GM19099 (cell line): ENCODE data around the gene RICTOR.

Experiments
- POLR2A ChIP-seq: IDR thresholded peaks from 3 replicates; pipeline ENCODE4 v1.6.1; 2011; ENCODE audit warnings: low read depth; ENCODE audit not compliant: insufficient read length; ENCODE audit errors: extremely low read depth

Gene RICTOR

DNA sequence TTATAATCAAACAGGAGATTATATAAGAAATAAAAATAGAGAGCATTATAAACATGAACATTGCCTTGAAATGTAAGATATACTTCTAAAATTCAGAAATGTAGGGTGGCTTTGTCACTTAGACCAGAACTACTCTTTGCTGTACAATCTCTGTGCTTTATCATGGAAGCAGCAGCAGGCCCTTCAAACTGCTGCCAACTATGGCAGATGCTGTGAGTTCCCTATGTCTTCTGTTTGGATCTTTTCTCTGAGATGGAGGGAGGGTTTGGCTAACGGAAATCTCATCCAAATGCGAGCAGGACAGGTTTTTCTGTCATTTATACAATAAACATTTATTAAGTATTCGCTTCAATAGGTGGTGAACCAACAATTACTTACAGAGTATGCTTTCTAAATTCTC, 34.8 kb upstream of the RICTOR start:
- no peak for TF ChIP-seq POLR2A

DNA sequence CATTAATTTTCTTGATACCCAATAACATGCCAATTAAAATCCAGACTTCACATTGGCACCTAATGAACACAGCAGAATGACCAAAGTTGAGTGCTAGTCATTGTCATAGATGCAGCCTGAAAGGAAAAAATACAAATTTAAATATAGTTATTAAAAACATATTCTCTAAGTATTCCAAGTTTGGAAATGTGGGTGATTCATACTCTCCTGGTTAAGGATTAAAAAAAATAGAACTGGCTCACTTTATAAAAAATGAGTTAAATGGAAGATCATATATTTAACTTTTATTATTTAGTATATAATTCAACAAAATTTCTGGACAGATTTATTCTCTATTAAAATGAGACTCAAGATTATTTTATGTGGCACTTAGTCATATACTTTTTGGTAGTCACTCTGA, 33.2 kb upstream of the RICTOR start:
- no peak for TF ChIP-seq POLR2A

DNA sequence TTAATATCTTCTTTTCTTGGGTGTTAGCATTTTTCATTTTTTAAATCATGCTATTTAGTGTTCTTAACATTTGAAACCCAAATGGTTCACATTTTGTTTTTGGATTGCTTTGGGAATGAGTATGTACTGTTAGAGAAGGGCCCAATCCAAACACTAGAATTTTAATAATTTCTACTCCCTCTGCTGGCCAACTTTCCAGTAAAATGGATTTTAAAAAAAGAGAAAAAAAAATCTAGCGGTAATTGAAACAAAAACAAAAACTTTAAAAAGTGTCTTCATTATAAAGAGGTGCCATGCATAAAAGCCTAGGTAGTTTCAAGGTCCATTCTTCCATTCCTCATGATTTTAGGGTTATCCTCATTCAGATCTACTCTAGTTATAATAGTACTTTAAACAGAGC, 32.1 kb upstream of the RICTOR start:
- no peak for TF ChIP-seq POLR2A

DNA sequence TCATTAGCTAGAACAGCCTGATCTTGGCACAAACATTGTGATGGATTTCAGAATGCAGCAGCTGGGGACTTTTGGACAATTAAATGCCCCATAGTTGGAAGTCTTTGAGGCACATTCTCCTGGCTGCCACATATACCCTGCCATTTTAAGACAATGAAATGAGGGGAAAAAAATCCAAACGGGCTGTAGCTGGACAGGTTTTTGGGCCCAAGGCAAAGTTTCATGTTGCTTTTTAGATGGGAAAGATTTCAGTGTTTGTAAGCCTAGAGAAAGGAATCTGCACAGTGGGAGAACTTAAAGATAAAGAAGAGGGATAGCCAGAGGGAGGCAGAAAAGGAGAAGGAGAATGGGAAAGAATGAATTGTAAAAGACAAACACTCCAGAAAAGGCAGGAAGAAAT, 30.0 kb upstream of the RICTOR start:
- no peak for TF ChIP-seq POLR2A

DNA sequence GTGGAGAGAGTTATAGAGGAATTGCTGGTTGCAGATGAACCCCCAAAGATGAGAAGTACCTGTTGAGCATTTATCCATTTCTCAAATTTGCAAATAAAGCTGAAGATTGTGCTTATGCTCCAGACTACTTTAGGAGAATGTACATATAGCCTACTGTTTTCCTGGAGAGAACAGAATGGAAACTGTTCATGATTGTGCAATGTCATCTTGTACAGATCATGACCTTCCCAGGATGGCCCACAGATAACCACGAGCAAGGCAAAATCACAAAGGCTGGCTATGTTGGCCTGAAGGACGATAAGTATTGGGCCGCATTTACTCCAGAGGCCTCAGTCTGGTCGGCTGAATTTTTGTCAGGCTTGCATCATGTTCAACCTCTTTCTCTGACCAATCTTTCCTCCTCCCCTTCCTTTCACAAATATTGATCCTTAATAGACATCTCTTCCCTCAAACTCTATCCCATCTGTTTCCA, 28.5 kb upstream of the RICTOR start:
- TF ChIP-seq POLR2A, result no peak

DNA sequence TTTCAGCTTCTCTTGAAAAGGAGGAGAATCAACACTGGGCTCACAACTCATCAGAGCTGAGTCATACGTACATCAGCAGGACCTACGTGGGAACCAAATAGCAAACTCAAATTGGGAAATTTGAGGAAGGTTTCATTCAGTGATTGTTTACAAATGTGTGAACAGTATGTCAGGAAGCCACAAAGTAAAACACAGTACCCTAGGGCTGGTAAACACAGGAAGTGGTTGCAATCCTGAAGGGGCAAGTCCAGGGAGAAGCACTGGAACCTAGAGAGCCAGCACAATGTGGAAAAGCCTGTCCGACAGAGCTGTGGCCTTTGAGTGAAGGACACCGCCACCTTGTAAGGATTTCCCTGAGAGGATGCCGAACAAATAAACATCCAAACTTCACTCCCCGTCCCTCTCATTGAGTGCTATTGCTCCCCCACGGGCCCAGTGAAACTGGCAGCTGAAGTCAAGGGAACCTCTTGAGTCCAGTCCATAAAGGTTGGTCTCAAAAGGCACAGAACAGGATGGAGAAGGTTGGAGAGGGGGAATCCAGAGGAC, 26.7 kb upstream of the RICTOR start:
- TF ChIP-seq POLR2A, result no peak

DNA sequence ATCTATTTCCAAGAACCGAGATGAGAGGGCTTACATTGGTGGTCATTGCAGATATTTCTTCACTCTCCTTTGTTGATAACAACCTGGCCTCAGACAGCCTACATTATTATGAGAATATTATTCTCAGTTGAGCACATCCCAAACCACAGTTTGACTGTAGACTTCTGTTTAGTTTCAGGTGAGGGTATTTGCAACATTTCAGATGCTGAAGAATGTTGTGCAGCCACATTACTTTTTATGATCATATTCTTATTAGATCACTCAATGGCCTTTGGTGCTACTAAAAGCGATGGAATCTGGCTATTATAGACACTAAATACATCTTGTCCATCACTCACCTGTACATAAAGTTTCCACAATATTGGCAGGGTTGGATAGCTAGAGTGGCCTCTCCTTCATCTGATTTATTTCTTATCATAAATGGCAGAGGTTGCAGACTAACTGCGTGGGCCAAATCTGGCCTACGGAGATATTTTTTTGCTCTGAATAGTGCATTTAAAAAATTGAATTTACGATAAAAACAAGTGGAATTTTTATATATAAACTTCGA, 26.2 kb upstream of the RICTOR start:
- no peak for TF ChIP-seq POLR2A

DNA sequence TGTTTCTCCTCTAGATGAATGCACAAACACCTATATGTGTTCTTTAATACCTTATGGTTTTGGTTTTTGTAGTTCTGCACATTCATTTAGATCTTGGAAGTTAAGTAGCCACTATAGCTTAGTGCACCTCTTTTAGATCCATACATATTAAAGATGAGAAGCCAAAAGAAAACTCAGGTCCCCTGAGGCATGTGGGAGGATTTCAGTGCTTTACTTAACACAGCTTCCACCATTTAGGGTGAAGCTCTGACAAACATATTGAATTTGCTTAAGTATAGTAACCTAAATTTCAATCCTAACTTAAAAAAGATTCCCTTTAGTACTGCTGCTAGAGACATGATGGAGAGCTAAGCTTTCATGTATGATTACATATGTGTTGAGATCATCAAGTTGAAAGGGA, 25.6 kb upstream of the RICTOR start:
- TF ChIP-seq POLR2A, result no peak

DNA sequence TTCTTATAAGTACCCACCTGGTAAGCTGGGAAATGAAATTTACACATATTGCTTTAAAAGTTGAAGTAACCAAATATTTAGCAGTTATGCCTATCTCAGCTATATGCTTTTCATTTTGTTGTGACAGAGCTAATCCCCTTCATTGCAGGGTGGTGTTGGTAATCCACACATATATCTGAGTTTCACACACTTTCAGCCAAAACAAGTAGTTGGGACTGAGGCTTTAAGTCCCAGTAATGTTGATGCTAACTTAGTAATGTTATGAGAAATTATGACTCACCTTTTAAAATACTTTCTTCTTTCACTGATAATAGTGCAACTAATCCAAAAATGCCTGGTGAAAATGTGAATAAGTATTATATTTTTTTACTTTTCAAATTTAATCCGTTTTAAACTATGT, 19.2 kb upstream of the RICTOR start:
- no peak for TF ChIP-seq POLR2A

DNA sequence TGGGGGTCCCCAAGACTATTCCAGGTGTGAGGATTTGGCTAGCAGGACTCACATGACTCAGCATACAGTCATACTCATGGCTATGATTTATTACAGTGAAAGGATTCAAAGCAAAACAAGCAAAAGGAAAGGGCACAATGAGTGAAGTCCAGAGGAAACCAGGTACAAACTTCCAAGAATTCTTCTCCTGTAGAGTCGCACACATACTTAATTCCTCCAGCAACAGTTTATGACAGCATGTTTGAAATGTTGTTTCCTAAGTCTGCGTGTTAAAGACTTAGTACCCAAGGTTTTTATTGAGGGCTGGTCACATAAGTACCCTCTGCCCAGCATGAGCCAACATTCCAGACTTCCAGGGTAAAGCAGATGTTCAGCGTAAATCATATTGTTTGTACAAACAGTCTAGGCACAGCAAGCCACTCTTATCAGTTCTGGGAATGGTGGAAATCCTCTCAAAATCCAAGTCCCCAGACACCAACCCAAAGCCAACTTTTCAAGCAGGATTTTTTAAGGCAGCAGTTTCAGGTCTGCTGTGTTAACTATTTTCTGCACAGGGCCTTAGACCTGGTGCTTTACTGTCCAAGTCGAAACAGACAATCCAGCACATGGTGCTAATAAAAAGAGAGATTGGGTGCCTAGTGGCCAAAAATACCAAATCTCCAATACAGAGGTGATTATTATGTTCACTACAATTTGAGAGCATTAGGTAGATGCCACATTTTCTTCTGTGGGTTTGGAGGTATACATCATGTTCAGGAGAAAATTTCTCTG, 18.6 kb upstream of the RICTOR start:
- TF ChIP-seq POLR2A, result no peak

DNA sequence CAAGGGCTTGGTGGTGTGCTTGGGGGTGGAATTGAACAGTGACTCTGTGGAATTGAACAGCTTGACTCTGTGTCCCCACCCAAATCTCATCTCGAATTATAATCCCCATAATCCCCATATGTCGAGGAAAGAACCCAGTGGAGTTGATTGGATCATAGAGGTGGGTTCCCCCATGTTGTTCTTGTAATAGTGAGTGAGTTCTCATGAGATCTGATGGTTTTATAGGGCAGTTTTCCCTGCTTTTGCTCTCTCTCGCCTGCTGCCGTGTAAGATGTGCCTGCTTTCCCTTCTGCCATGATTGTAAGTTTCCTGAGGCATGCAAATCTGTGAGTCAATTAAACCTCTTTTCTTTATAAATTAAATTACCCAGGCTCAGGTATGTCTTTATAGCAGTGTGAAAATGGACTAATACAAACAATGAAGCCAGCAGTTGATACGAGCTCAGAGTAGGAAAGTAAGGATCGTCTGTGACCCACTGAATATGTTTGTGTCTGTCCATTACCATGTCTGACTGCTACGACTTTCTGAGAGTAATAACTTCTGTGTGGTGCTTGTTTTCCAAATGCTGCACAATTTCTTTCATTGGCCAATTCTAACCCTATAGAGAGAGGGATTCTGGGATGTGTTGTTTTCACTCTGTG, 17.9 kb upstream of the RICTOR start:
- TF ChIP-seq POLR2A, result no peak

DNA sequence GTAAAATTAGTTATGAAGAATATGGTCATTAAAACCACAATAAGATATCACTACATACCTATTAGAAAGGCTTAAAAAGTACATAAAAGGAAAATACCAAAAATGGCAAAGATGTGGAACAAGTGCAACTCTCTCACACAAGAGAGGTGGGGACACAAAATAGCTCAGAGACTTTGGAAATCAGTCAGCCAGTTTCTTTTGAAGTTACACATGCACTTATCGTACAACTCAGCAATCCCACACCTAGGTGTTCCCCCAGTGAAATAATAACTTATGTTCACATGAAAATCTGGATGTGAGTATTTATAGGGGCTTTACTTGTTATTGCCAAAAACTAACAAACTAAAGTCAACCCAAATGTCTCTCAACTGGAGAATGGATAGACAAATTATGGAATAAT, 9.8 kb upstream of the RICTOR start:
- no peak for TF ChIP-seq POLR2A

DNA sequence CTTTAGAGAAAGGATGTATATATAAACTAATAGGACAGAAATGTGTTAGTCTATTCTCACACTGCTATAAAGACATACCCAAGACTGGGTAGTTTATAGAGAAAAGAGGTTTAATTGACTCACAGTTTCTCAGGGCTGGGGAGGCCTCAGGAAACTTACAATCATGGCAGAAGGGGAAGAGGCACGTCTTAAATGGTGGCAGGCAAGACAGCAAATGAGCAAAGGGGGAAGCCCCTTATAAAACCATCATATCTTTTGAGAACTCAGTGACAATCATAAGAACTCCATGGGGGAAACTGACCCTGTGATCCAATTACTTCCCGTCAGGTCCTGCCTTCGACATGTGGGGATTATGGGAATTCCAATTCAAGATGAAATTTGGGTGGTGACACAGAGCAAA, 8.8 kb upstream of the RICTOR start:
- TF ChIP-seq POLR2A, result no peak

DNA sequence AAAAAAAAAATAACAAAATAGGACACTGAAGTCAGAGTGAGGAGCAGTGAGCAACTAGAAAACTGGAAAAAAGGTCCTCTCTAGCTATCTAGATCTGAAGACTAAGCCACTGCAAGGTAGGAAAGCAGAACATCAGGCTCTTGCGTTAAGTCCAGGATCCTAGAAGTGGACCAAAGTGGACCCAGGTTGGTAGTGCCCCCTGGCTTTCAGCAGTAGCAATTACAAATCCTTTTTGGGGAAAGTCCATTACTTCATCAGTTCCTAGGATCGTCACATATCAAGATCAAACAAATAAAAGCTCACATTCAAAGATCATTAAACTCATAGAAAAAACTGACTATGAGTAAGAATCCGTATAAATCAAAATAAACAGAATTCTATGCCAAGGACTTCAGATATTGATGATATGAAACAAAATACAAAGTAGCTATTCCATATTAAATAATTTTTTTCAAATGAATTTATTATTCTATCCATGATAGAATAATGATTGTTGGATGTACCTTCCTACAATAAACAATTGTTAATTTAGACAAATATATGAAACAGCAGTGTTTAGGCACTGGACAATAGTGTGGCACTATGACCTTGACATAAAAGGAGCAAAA, 6.5 kb upstream of the RICTOR start:
- TF ChIP-seq POLR2A, result no peak

DNA sequence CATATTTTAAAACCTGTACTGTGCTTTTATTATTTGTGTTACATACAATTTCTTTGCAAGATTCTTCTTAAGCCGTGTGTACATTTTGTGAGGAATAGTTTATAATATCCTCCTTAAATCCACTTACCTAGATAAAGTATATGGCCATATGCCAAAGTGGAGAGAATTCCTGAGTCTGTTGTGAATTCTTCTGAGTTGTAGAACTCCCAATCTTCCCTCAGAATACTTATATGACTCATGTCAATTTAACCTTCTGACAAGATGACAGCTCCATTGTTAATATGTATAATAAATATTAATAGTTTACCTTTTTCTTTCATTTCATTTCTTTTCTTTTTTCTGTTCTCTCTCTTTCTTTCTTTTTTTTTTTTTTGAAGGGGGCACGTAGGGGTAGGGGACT, 6.0 kb upstream of the RICTOR start:
- no peak for TF ChIP-seq POLR2A

DNA sequence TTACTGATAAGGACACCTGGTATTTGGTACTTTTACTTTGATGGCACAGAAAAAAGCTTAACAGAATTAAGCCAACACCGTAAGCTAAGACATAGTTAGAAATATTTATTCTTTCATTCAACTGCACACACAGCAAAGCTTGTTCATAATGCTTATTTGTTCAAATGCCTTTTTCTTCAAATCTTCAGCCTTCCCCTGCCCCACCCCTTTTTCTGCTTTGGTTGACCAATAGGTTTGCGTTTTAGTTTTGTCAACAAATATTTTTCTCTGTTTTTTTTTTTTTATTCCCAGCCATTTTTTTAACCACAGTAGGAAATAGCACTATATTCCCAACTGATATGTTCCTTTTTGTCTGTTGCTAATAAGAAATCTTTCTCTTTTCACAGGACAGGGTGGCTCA, 4.9 kb upstream of the RICTOR start:
- TF ChIP-seq POLR2A, result no peak
